GDM1 (cell line): ENCODE results near the gene GEMIN5.
"Not testable (repeated sequence)": the region's sequence is repeated elsewhere in the genome, so short reads cannot be mapped to it uniquely, and the experiment has no call there.

Source experiments
- DNase-seq: peaks from one replicate; lab custom pipeline; 2025; lab: John Stamatoyannopoulos, UW

The GEMIN5 gene

GRCh38 chr5:154944716-154945115 is 6.7 kb upstream of the GEMIN5 start:
- no peak for DNase-seq

- no peak for DNase-seq
Measured at GRCh38 chr5:154943527-154943926, 5.5 kb upstream of the GEMIN5 start.

DNA sequence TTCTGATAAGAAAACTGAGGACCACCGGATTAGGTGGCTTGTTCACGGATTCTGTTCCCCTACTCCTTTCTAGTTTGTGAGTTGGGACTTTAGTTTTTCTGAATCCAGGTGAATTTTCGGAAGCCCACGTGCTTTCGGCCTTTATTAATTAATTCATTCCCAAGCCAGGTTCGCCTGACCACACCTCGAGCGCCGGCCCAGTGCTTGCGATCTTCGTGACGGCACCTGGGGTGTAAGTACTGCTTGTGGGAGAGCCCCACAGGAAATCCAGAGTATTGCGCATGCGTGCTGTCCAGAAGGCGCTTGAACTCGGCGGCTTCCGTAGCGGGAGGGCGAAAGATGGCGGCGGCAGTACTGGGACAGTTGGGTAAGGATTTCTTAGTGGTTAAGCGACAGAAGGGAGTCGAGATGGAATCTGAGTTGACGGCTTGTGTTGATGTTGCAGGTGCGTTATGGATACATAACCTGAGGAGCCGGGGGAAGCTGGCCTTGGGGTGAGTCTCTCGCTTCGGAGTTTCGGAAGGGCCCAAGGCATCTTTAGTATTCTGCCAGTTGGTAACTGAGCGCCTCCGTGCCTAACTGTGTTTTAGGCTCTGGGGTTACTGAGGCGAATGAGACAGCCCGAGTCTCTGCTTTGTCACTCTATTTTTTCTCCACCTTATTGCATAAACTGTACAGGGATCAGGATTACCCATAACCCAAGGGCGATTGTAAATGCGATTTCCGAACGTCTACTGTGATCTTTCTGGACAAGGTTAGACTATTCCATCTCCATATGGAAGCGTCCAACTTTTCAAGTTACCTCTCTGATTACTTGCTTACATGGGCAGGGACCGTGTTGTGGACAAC is 3.0 kb upstream of the GEMIN5 start, which contains the start of gene MRPL22:
MRPL22 (plus strand) TSS at position 302 of the 849 bp plus-strand sequence; CDS start at position 340, 38 bp downstream.
- DNase-seq: peak; percentile 86

GRCh38 chr5:154940375-154940771 is 2.4 kb upstream of the GEMIN5 start:
- DNase-seq: no peak

DNA sequence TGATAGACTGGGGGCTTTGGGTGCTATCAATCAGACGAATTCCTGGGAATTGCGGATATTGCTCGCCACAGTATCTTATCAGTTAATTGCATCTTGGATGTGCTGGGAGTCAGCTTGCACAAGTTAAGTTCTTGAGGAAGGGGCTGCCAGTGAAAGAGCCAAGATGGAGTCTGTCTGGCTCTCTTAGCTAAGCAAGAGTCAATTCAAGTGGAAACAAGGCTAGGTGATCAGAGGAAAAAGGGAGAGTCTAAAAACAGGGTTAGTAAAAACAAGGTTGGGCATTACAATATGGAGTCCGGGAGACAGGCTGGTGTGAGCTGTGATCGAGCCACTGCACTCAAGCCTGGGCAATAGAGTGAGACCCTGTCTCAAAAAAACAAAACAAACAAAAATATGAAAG is 1.4 kb upstream of the GEMIN5 start:
- not testable (repeated sequence) for DNase-seq

DNA sequence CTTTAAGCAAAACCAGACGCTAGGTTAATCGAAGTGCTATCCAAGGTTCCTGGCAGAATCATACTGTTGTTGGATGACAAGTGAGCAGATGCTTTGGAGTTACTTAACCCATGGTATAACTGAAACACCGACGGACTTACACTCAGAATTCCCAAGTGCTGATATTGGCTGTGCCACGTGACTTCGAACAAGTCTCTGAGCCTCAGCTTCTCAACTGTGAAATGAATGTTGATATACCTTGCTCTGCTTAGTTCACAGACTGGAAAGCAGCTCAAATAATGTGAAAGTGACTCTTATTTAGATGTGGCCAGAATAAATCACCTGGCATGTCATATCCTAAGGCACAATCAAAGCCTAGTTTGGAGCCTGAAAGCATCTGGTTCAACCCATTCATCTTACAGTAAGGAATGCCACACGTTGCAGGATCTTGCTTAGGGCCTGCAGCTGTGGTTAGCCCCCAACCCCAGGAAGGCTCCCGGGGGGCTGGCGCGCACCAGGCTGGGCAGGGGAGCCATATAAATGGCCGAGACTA is 759 bp downstream of the GEMIN5 start:
- no peak for DNase-seq

DNA sequence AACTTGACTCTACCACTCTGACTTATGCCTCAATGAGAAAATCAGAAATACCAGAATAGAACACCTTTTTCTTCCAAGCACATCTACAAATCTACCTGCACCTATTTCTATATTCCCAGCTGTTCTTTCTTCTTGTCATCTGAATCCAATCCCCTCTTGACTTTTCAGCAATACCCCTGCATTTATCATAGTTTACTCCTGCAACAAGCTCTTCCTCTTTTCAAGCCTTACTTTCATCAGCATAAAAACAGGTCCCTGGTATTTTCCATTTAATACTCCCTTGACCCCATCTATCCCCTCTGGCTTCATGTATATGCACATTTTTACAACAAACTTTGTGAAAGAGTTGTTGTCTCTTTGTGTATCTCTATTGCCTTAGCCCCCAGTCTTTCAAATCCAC is 3.1 kb downstream of the GEMIN5 start:
- DNase-seq: no peak

DNA sequence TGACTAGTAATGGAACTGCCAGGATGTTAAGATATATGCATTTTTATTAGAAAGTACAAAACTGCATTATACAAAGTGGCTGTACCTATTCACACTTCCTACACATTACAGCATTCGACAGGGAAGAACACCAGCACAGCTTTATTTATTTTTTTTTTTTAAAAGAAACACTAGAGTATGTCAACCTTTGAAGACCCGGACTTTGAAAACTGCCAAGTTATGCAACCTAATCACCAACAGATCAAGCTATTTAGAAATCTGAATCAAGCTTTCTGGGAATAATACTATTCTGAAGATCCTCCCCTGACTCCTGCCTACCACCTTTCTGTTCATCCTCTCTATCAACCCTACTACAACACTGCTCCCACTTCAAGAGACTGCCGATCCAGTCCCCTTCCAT is 4.5 kb downstream of the GEMIN5 start:
- no peak for DNase-seq

DNA sequence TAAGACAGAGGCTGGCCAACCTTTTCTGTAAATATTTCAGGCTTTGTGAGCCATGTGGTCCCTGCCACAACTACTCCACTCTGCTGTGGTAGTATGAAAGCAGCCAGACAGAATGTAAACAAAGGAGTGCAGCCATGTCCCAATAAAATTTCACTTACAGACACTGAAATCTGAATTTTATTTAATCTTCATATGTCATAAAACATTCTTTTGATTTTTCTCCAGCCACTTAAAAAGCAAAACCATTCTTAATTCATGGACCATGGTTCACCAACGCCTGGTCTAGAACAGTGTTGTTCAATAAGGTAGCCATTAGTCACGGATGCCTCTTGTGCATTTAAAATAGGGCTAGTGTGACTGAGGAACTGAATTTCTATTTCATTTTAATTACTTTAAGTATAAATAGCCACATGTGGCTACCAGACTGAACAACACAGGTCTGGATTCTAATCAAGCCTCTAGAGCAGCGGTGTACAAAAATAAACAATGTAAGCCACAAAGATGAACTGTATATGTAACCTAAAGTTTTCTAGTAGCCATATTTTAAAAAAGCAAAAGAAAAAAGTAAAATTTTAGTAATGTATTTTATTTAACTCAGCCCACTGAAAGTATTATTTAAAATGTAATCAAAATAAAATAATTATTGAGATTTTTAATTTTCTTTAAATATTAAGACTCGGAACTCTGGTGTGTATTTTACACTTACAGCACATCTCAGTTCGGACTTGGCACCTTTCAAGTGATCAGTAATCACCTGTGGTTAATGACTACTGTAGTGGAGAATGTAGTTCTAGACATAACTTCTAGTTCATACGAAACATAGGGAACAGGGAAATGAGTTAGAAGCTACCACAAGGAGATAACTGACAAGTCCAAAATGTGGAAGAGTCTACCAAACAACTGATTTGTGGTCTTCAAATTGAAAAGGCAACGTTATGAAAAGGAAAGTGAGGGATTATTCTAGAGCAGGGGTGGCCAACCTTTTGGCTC is 14.3 kb downstream of the GEMIN5 start:
- no peak for DNase-seq

- DNase-seq: no peak
Measured at GRCh38 chr5:154917757-154918156, 20.3 kb downstream of the GEMIN5 start.

GRCh38 chr5:154916874-154917273 is 21.1 kb downstream of the GEMIN5 start:
- no peak for DNase-seq

- DNase-seq: not testable (repeated sequence)
Measured at GRCh38 chr5:154905601-154906000, 32.4 kb downstream of the GEMIN5 start.

DNA sequence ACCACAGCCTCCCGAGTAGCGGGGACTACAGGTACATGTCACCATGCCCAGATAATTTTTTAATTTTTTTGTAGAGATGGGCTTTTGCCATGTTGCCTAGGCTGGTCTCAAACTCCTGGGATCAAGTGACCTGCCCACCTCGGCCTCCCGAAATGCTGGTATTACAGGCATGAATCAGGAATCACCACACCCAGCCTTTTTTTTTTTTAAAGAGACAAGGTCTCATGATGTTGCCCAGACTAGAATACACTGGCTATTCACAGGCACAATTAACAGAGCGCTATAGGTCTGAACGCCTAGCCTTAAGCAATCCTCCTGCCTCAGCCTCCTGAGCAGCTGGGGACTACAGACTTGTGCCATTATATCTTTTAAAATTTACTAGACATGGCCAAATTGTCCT is 36.1 kb downstream of the GEMIN5 start:
- no peak for DNase-seq

DNA sequence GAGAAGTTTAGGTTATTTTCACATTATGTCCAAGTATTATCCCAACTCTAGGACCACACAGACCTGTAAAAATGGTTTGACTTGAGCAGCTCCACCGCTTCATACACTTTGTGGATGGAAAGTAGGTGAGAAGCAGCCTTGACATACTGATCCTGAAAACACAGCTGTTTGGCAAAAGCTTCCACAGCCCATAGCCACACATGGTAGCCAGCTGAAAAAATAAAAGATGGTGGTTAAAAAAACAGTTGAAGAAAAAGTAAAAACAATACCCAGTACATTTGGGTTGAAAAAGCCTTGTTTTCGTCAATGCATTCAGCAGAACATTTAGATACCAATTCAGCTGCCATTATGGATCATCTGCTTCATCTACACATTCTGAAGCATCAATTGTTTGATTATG is 36.7 kb downstream of the GEMIN5 start:
- DNase-seq: no peak

- DNase-seq: no peak
Measured at GRCh38 chr5:154900066-154900465, 37.9 kb downstream of the GEMIN5 start.

- DNase-seq: no peak
Measured at GRCh38 chr5:154899151-154899816, 38.7 kb downstream of the GEMIN5 start.

- DNase-seq: no peak
Measured at GRCh38 chr5:154898210-154898609, 39.8 kb downstream of the GEMIN5 start.

GRCh38 chr5:154896562-154897165 is 41.3 kb downstream of the GEMIN5 start:
- no peak for DNase-seq

GRCh38 chr5:154895606-154896561 is 42.1 kb downstream of the GEMIN5 start:
- no peak for DNase-seq

DNA sequence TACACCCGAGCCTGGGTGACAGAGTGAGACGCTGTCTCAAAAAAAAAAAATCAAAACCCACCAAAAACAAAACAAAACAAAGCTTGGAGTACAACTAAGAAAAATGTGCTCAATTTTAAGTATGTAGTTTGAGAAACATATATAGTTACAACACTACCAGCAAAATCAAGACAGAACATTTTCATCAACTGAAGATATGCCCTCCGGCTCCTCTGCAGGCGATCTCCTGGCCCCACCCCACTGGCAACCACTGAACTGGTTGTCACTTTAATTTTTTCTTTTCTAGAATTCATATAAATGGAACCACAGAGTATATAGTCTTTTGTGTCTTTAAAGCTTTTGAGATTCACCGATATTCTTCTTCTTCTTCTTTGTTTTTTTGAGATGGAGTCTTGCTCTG is 44.6 kb downstream of the GEMIN5 start:
- no peak for DNase-seq
